ENCODE data around the gene YJU2. TPM values are rescaled to one million over a fixed set of nuclear protein-coding genes. Genes with fewer than 3 reads are reported as not detected.

Gene YJU2
- total and polyA plus RNA-seq, 2 of the 13 experiments (the other 11 are each of a cell fraction or from before 2014, with no cell fraction given), result 9.3 to 17.9 TPM

- TF ChIP-seq ZNF232 (CRISPR knock-in tag; IDR thresholded peaks at IDR 0.05; ENCODE audit: borderline replicate concordance), result peak; percentile 39; the same call in 1 of the 2 replicates
- TF ChIP-seq MTF1 (CRISPR knock-in tag; IDR thresholded peaks at IDR 0.05), result no peak
- peak; percentile 84 for TF ChIP-seq MED1 (CRISPR knock-in tag; IDR thresholded peaks at IDR 0.05)
- TF ChIP-seq FOXP4 (CRISPR knock-in tag; IDR thresholded peaks at IDR 0.05), result peak; percentile 86
- no peak for TF ChIP-seq ETS1 (CRISPR knock-in tag; IDR thresholded peaks at IDR 0.05)
- TF ChIP-seq, protein P1, sequence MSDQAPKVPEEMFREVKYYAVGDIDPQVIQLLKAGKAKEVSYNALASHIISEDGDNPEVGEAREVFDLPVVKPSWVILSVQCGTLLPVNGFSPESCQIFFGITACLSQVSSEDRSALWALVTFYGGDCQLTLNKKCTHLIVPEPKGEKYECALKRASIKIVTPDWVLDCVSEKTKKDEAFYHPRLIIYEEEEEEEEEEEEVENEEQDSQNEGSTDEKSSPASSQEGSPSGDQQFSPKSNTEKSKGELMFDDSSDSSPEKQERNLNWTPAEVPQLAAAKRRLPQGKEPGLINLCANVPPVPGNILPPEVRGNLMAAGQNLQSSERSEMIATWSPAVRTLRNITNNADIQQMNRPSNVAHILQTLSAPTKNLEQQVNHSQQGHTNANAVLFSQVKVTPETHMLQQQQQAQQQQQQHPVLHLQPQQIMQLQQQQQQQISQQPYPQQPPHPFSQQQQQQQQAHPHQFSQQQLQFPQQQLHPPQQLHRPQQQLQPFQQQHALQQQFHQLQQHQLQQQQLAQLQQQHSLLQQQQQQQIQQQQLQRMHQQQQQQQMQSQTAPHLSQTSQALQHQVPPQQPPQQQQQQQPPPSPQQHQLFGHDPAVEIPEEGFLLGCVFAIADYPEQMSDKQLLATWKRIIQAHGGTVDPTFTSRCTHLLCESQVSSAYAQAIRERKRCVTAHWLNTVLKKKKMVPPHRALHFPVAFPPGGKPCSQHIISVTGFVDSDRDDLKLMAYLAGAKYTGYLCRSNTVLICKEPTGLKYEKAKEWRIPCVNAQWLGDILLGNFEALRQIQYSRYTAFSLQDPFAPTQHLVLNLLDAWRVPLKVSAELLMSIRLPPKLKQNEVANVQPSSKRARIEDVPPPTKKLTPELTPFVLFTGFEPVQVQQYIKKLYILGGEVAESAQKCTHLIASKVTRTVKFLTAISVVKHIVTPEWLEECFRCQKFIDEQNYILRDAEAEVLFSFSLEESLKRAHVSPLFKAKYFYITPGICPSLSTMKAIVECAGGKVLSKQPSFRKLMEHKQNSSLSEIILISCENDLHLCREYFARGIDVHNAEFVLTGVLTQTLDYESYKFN (CRISPR knock-in tag; conservative IDR thresholded peaks at IDR 0.05), result peak; percentile 89
- no peak for TF ChIP-seq FIP1L1 (IDR thresholded peaks at IDR 0.05; ENCODE audit: borderline replicate concordance, insufficient read depth, low read depth, low read length)
- TF ChIP-seq CREM (IDR thresholded peaks at IDR 0.05), result 0 out of 2 replicates have a peak, but pooled peaks have one; percentile 25
- TF ChIP-seq CREM (CRISPR knock-in tag; IDR thresholded peaks at IDR 0.05), result no peak
- peak; percentile 37; the same call in 1 of the 2 replicates for TF ChIP-seq IRF9 (CRISPR knock-in tag; IDR thresholded peaks at IDR 0.05; ENCODE audit: borderline replicate concordance)
- peak; percentile 89 for TF ChIP-seq ZNF770 (CRISPR knock-in tag; IDR thresholded peaks at IDR 0.05)
- TF ChIP-seq NFKB2 (CRISPR knock-in tag; IDR thresholded peaks at IDR 0.05; ENCODE audit: borderline replicate concordance), result 0 out of 2 replicates have a peak, but pooled peaks have one; percentile 26
- TF ChIP-seq MYC (CRISPR knock-in tag; IDR thresholded peaks at IDR 0.05; ENCODE audit: borderline replicate concordance), result 0 out of 2 replicates have a peak, but pooled peaks have one; percentile 30
- no peak for TF ChIP-seq NFE2 (CRISPR knock-in tag; IDR thresholded peaks at IDR 0.05)
Observed at GRCh38 chr19:4234142-4234861, 12.6 kb upstream of the YJU2 start (continued).
